Testis (tissue), 3 donors: ENCODE data around the gene MOSMO. TPM values are rescaled to one million over a fixed set of nuclear protein-coding genes. Genes with fewer than 3 reads are reported as not detected.

Experiments
- DNase-seq: peaks from one replicate; pipeline ENCODE4 v3.0.0-alpha.2; 2019
- H3K27ac ChIP-seq, 2 donors: fragments of 200-600 bp; sonication (generic); one replicate each; pipeline ENCODE4 v1.5.1; 2019
- H3K27me3 ChIP-seq: fragments of 200-600 bp; sonication (generic); one replicate; pipeline ENCODE4 v1.5.1; 2019
- H3K36me3 ChIP-seq: fragments of 200-600 bp; sonication (generic); one replicate; pipeline ENCODE4 v1.5.1; 2017; ENCODE audit warnings: low read depth; ENCODE audit errors: missing control alignments
- H3K4me1 ChIP-seq: fragments of 200-600 bp; sonication (generic); one replicate; pipeline ENCODE4 v1.5.1; 2019
- H3K4me3 ChIP-seq, 2 donors: fragments of 200-600 bp; sonication (generic); one replicate each; pipeline ENCODE4 v1.5.1; 2017 to 2019
- H3K9me3 ChIP-seq: fragments of 200-600 bp; sonication (generic); one replicate; pipeline ENCODE4 v1.5.1; 2017
- POLR2A ChIP-seq: fragments of 450-650 bp; IDR thresholded peaks from one replicate; pipeline ENCODE4 v1.6.1; 2017; ENCODE audit warnings: antibody characterized with exemption, mild to moderate bottlenecking, moderate library complexity
- WGBS, 2 donors: methylation state at CpG; one replicate each; pipeline ENCODE4 v1.1.5; 2018; 5-methylcytosine and 5-hydroxymethylcytosine counted together
- intact Hi-C: fragments of 100-400 bp; cut with DNase I; formaldehyde crosslinking; loops from one replicate; pipeline ENCODE4 v1.15.1; 2023; ENCODE audit warnings: low total_unique reads
- polyA plus RNA-seq: library from polyadenylated mRNA; stranded (reverse); fragments of 350-450 nt; fragmentation: Illumina TruSeq; extraction: RNeasy Lipid Tissue Mini Kit (QIAGEN cat#74804); gene quantifications from one replicate; pipeline ENCODE4 v1.2.3, GENCODE V29; 2014; ENCODE audit warnings: low read depth, low replicate concordance; ENCODE audit not compliant: insufficient read depth
- total RNA-seq, 2 donors: library from RNA; depleted of rRNA; stranded (reverse); fragments of >200 nt; gene quantifications; one replicate each; pipeline ENCODE4 v1.2.3, GENCODE V29; 2016
- TF ChIP-seq, protein P1 (sequence below), 3 experiments: fragments of 450-650 bp in 2 of 3; fragments of 200-600 bp in 1 of 3; sonication (generic) in 1 of 3; IDR thresholded peaks; one replicate each; pipeline ENCODE4 v1.5.1; 2016 to 2019; ENCODE audit warnings: antibody characterized with exemption in 3 of 3, mild to moderate bottlenecking in 2 of 3, moderate library complexity in 1 of 3

MOSMO gene
- total and polyA plus RNA-seq, 3 donors from 2014 or later = 17.4 to 36.8 (median 33.4) TPM

DNA sequence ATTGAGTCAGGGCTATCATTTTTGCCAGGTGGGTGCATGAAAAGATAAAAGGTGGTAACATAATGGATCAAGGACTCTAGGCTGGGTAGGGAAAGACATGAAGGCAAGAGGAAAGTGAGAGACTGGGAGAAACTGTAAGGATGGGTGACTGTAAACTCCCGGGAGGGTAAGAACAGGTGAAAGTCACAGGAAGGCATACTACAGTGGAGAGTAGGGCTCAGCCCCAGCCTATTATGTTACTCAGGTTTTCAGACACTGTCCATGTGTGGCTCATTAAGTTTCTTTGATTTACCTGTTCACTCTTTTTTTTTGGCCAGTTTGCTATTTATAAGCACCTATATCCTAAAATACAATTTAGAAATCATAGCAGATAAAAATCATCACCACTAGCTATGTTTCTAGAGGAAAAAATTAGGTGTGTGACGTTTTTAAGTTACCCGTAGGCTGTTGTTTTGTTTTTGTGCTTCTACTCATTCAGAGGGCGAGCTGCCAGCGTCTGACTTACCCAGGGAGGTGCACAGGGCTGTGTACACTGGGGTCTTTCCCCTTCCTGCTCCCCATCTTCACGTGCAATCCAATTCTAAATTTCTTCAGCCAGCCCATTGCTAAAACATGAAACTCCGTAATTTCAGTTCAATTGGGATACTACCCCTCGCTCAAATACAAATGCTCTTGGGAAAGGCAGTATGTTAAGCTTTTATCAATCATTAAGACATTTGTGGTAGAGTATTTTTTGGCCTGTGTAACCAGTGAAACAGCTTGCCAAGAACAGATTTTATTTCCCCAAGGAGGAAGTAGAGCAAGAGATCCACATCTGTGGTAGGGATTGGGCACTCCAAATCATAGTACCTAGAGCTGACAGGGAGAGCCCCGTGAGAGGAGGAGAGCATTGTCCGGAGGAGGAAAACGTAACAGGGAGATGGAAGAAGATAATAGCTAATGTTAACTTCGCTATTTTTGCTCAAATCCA is 62.7 kb downstream of the MOSMO start:
- H3K27ac ChIP-seq = no peak overlapping the region
- DNase-seq = no peak

DNA sequence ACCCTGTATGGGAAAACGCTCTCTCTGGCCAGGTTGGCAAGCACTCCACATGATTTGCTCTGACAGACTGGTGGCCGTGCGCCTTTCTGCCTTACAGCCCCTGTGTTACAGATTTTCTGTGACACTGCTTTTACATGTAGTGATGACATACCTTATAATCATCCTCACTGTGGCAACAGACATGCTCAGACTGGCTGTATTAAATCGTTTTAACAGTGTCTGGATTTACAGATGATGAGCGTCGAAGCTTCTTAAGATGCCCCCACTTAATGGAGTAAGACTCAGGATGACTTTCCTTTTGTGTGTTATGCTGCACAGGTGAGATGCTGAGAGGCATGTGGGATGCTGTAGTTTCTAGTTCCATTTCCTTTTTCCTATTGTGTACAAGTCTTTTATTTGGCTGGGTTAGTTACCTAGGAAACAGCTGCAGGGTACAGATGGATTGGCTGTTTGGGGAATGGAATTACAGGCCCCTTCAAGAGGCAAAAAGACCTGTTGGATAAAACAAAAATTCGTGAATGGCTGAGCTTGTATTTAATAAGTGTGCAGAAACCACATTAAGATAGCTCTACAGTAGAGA is 63.5 kb downstream of the MOSMO start:
- Histone ChIP-seq H3K4me3 (no peak overlapping the region), H3K9me3 (no peaks in the 10 kb centered on the region), H3K4me1 (peaks cover 22% of the 10 kb centered on the region), H3K27me3 (no peaks in the 10 kb centered on the region), H3K27ac (no peak overlapping the region), H3K36me3 (no peaks in the 10 kb centered on the region)
- TF ChIP-seq, protein P1, sequence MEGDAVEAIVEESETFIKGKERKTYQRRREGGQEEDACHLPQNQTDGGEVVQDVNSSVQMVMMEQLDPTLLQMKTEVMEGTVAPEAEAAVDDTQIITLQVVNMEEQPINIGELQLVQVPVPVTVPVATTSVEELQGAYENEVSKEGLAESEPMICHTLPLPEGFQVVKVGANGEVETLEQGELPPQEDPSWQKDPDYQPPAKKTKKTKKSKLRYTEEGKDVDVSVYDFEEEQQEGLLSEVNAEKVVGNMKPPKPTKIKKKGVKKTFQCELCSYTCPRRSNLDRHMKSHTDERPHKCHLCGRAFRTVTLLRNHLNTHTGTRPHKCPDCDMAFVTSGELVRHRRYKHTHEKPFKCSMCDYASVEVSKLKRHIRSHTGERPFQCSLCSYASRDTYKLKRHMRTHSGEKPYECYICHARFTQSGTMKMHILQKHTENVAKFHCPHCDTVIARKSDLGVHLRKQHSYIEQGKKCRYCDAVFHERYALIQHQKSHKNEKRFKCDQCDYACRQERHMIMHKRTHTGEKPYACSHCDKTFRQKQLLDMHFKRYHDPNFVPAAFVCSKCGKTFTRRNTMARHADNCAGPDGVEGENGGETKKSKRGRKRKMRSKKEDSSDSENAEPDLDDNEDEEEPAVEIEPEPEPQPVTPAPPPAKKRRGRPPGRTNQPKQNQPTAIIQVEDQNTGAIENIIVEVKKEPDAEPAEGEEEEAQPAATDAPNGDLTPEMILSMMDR (IDR thresholded peaks at IDR 0.05) = no peak
- no peak for TF ChIP-seq POLR2A
- no peak for DNase-seq
- intact Hi-C loops = loop anchor here (10.0 kb wide), 1 partner anchor 77 kb away; no protein-coding TSS in a partner anchor
- 77 to 78% methylated on average over 7 of the region's 7 CpGs for WGBS, 2 donors

More for the DNA sequence above, 62.7 kb downstream of the MOSMO start:
- WGBS, 2 donors = 51 to 57% methylated on average over 12 of the region's 12 CpGs
- intact Hi-C loops = loop anchor here (10.0 kb wide), 1 partner anchor 76 kb away; no protein-coding TSS in a partner anchor
- no peaks in the 10 kb centered on the region for H3K9me3 ChIP-seq
- peaks cover 22% of the 10 kb centered on the region for H3K4me1 ChIP-seq
- H3K27me3 ChIP-seq = no peaks in the 10 kb centered on the region
- no peak for TF ChIP-seq POLR2A
- TF ChIP-seq, protein P1 (IDR thresholded peaks at IDR 0.05) = no peak
- no peak overlapping the region for H3K4me3 ChIP-seq
- no peaks in the 10 kb centered on the region for H3K36me3 ChIP-seq

DNA sequence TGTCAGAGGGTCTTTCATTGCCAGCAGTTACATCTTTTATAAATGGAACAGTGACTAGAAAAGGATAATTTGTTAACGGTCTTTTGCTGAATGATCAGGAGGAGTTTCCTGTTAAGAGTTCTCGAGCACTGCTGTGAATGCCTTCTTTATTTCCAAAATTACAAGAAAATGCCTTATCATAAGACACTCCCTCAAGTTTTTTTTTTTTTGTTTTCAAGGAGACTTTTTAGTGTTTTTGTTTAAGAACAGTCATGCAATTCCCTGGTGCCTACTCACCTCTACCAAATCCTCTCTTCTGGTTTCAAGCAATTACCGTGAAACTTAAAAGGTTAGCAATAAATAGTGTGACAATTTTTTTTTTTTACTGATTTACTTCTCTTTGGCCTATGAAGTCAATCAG is 65.4 kb downstream of the MOSMO start:
- TF ChIP-seq, protein P1 (IDR thresholded peaks at IDR 0.05) = no peak
- no peak for TF ChIP-seq POLR2A
- Histone ChIP-seq H3K27ac (peak overlapping the region; percentile 7 to 53), H3K27me3 (no peaks in the 10 kb centered on the region), H3K4me3 (no peak overlapping the region), H3K4me1 (peaks cover 22% of the 10 kb centered on the region), H3K9me3 (no peaks in the 10 kb centered on the region), H3K36me3 (no peaks in the 10 kb centered on the region)
- intact Hi-C loops = loop anchor here (10.0 kb wide), 1 partner anchor 79 kb away; no protein-coding TSS in a partner anchor
- DNase-seq = no peak
- WGBS, 2 donors = 28 to 33% methylated on average over 3 of the region's 3 CpGs

DNA sequence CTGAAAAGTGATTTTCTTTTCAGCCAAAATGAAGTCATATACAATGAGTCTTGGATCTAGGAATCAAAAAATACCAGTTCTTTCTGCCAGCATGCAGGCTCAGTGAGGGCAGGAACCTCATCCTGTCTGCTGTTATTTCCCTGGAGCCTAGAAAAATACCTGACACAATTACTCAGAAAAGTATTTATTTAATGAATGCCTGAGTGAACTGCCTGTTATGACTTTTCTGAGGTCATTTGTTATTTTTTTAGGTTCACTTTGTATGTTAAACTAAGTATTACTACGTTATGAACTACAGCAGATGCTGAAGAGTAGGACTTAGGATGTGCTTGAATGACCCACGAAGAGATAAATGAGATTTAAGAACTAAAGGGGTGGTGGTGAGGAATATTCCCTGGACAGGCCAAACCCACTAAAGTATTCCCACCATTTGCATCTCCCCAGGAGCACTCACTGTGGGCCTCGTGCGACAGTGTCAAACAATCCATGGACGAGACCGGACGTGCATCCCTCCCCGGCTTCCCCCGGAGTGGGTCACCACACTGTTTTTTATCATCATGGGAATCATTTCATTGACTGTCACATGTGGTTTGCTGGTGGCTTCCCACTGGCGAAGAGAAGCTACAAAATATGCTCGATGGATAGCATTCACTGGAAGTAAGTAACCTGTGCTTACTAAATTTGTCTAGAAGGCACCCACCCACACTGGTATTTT is 67.3 kb downstream of the MOSMO start:
- Histone ChIP-seq H3K9me3 (no peaks in the 10 kb centered on the region), H3K27ac (no peak overlapping the region), H3K36me3 (no peaks in the 10 kb centered on the region), H3K4me3 (no peak overlapping the region), H3K27me3 (no peaks in the 10 kb centered on the region), H3K4me1 (peaks cover 22% of the 10 kb centered on the region)
- intact Hi-C loops = loop anchor here (10.0 kb wide), 1 partner anchor 80 kb away; no protein-coding TSS in a partner anchor
- TF ChIP-seq POLR2A = no peak
- no peak for DNase-seq
- 91 to 96% methylated on average over 11 of the region's 11 CpGs for WGBS, 2 donors
